ENCODE results near the gene AKR1C2. TPM values are rescaled to one million over a fixed set of nuclear protein-coding genes. Genes with fewer than 3 reads are reported as not detected.
A peak's percentile ranks its signal among the peaks of the same experiment; 100 is the strongest.

Gene AKR1C2
- total and polyA plus RNA-seq, 9 of the 15 experiments (the other 6 are each of a cell fraction or from before 2014, with no cell fraction given) = 13.8 to 74.0 (median 30.5) TPM

DNA sequence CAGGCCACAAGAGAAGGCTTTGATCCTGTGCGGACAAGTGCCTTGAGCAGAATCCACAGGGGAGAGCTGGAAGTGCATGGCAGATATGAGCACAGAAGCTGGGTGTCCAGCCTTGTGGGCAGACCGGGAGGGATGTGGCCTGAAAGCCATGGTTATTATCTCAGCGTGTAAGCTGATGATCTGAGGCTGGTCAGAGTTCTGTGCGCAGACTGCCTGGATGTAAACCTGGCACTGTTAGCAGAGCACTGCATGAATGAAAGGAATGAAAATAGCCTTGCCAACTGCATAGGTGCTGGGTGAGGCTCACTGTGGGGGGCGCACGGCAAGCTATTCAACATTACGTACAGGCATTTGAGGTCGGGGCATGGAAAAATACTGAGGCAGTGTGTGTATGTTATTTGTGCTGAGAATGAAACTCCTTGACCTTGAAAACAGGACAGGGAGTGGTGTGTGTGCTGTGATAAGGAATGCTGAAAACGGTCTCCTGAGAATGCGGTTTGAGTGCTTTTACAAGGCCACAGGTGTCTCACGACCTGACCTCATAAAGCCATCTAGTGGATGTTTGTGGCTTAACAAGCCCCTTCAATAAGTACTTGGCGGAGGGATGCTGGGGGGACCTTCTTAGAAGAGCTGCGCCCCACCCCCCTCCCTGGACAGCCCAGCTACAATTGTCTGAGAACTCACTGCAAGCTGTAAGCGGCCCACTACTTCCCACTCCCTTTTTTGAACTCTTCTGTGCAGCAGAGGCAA is 21.8 kb downstream of the AKR1C2 start (continued):
- TF ChIP-seq, protein P1, sequence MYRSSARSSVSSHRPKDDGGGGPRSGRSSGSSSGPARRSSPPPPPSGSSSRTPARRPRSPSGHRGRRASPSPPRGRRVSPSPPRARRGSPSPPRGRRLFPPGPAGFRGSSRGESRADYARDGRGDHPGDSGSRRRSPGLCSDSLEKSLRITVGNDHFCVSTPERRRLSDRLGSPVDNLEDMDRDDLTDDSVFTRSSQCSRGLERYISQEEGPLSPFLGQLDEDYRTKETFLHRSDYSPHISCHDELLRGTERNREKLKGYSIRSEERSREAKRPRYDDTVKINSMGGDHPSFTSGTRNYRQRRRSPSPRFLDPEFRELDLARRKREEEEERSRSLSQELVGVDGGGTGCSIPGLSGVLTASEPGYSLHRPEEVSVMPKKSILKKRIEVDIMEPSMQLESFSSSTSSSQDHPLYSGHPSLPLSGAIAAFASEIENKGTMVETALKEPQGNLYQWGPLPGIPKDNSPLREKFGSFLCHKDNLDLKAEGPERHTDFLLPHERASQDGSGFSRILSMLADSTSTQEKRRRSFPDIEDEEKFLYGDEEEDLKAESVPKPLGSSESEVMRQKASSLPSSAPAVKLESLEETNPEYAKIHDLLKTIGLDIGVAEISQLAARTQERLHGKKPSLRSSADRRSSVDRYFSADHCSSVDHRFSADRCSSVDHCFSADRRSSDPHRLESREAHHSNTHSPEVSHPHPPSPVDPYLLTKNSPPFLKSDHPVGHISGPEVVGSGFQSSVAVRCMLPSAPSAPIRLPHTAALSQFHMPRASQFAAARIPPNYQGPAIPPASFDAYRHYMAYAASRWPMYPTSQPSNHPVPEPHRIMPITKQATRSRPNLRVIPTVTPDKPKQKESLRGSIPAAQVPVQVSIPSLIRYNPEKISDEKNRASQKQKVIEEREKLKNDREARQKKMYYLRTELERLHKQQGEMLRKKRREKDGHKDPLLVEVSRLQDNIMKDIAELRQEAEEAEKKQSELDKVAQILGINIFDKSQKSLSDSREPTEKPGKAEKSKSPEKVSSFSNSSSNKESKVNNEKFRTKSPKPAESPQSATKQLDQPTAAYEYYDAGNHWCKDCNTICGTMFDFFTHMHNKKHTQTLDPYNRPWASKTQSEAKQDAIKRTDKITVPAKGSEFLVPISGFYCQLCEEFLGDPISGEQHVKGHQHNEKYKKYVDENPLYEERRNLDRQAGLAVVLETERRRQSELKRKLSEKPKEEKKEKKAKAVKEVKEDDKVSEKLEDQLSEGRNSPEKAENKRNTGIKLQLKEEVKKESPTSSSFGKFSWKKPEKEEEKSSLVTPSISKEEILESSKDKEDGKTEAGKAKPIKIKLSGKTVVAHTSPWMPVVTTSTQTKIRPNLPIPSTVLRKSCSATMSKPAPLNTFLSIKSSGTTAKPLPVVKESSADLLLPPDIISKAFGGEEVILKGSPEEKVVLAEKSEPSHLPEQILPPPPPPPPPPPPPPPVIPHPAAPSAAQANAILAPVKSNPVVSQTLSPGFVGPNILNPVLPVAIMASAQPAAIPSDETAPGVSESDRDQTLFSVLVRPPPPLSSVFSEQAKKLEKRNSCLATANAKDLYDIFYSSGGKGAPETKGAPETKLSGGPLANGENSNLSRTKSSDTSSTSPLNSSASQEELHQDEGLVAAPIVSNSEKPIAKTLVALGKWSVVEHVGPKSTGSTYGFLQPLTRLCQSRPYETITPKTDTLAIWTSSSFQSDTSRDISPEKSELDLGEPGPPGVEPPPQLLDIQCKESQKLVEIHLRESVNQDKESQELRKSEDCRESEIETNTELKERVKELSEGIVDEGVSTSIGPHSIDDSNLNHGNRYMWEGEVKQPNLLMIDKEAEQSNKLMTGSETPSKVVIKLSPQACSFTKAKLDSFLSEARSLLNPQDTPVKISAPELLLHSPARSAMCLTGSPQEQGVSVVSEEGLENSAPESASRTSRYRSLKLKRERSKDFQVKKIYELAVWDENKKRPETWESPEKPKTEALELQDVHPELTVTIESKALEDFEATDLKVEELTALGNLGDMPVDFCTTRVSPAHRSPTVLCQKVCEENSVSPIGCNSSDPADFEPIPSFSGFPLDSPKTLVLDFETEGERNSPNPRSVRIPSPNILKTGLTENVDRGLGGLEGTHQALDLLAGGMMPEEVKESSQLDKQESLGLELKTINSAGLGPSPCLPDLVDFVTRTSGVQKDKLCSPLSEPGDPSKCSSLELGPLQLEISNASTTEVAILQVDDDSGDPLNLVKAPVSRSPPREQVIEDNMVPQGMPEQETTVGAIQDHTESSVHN (IDR thresholded peaks at IDR 0.05; ENCODE audit: borderline replicate concordance in 1 of 2, low read depth in 1 of 2) = no peak
- TF ChIP-seq DPF2 (IDR thresholded peaks at IDR 0.05) (peak; percentile 89), NCOA2 (IDR thresholded peaks at IDR 0.05; ENCODE audit: partially characterized antibody in 2 of 2) (no peak), ADNP (tag; IDR thresholded peaks at IDR 0.05) (no peak), MED1 (CRISPR knock-in tag; IDR thresholded peaks at IDR 0.05; ENCODE audit: borderline replicate concordance) (no peak), PTTG1 (tag; IDR thresholded peaks at IDR 0.05; ENCODE audit: low read depth) (no peak), ZFP1 (CRISPR knock-in tag; IDR thresholded peaks at IDR 0.05) (no peak), ARNT (IDR thresholded peaks at IDR 0.05) (peak; percentile 77 to 80; a peak in 3 of 4 replicates), SUPT5H (IDR thresholded peaks at IDR 0.05) (peak; percentile 44; the same call in 1 of the 2 replicates)
- TF ChIP-seq, protein P2, sequence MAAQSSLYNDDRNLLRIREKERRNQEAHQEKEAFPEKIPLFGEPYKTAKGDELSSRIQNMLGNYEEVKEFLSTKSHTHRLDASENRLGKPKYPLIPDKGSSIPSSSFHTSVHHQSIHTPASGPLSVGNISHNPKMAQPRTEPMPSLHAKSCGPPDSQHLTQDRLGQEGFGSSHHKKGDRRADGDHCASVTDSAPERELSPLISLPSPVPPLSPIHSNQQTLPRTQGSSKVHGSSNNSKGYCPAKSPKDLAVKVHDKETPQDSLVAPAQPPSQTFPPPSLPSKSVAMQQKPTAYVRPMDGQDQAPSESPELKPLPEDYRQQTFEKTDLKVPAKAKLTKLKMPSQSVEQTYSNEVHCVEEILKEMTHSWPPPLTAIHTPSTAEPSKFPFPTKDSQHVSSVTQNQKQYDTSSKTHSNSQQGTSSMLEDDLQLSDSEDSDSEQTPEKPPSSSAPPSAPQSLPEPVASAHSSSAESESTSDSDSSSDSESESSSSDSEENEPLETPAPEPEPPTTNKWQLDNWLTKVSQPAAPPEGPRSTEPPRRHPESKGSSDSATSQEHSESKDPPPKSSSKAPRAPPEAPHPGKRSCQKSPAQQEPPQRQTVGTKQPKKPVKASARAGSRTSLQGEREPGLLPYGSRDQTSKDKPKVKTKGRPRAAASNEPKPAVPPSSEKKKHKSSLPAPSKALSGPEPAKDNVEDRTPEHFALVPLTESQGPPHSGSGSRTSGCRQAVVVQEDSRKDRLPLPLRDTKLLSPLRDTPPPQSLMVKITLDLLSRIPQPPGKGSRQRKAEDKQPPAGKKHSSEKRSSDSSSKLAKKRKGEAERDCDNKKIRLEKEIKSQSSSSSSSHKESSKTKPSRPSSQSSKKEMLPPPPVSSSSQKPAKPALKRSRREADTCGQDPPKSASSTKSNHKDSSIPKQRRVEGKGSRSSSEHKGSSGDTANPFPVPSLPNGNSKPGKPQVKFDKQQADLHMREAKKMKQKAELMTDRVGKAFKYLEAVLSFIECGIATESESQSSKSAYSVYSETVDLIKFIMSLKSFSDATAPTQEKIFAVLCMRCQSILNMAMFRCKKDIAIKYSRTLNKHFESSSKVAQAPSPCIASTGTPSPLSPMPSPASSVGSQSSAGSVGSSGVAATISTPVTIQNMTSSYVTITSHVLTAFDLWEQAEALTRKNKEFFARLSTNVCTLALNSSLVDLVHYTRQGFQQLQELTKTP (IDR thresholded peaks at IDR 0.05; ENCODE audit: low read depth in 1 of 2, partially characterized antibody in 2 of 2) = peak in 1 of 2 experiments; percentile 83
- TF ChIP-seq, protein P3, sequence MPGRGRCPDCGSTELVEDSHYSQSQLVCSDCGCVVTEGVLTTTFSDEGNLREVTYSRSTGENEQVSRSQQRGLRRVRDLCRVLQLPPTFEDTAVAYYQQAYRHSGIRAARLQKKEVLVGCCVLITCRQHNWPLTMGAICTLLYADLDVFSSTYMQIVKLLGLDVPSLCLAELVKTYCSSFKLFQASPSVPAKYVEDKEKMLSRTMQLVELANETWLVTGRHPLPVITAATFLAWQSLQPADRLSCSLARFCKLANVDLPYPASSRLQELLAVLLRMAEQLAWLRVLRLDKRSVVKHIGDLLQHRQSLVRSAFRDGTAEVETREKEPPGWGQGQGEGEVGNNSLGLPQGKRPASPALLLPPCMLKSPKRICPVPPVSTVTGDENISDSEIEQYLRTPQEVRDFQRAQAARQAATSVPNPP (IDR thresholded peaks at IDR 0.05; ENCODE audit: borderline replicate concordance, insufficient read depth, insufficient read length) = no peak

Measured in K562 (cell line).